GM10248 (cell line): ENCODE results near the gene LHFPL3.

Experiments used
- CTCF ChIA-PET: fragments of 300-600 bp; sonication (Branson Sonifier 250); formaldehyde crosslinking; extraction: SDS; loops from one replicate; lab custom pipeline; 2021; ENCODE audit warnings: antibody characterized with exemption; lab: Yijun Ruan, JAX
- POLR2A ChIA-PET: fragments of 350-650 bp; sonication (Branson Sonifier 250); formaldehyde crosslinking; extraction: SDS; loops from one replicate; lab custom pipeline; 2020; ENCODE audit warnings: antibody characterized with exemption; lab: Yijun Ruan, JAX
- DNase-seq: peaks from one replicate; pipeline ENCODE4 v3.0.0; 2012; ENCODE audit errors: extremely low spot score
- CTCF ChIP-seq: IDR thresholded peaks from 2 replicates; pipeline ENCODE4 v1.5.1; 2012; ENCODE audit warnings: mild to moderate bottlenecking, low read depth; ENCODE audit errors: extremely low read depth, missing control alignments, control extremely low read depth

The LHFPL3 gene

GRCh38 chr7:104886651-104887050 lies 558.2 kb downstream of the LHFPL3 start:
- TF ChIP-seq CTCF: no peak
- ChIA-PET CTCF (interaction anchor here (7.3 to 9.2 kb wide), 2 partner anchors 11 to 31 kb away, joined by 153 to 216 read pairs; no protein-coding TSS in a partner anchor), POLR2A (no interaction called here)
- DNase-seq: no peak

- TF ChIP-seq CTCF: no peak
- POLR2A ChIA-PET: no interaction called here
- CTCF ChIA-PET: interaction anchor here (9.2 kb wide), 1 partner anchor 27 kb away, joined by 216 read pairs; no protein-coding TSS in a partner anchor
- no peak for DNase-seq
Measured at GRCh38 chr7:104890216-104890615, 561.8 kb downstream of the LHFPL3 start.

- CTCF ChIA-PET: interaction anchor here (0.9 to 12.4 kb wide), 7 partner anchors 7 to 44 kb away, joined by 3 to 153 read pairs (median 4); no protein-coding TSS in a partner anchor
- DNase-seq: no peak
- TF ChIP-seq CTCF: no peak
- POLR2A ChIA-PET: no interaction called here
Measured at GRCh38 chr7:104891949-104892348, 563.5 kb downstream of the LHFPL3 start.

GRCh38 chr7:104894314-104894713 lies 565.9 kb downstream of the LHFPL3 start:
- no peak for TF ChIP-seq CTCF
- CTCF ChIA-PET: interaction anchor here (1.1 to 12.4 kb wide), 5 partner anchors 9 to 663 kb away, joined by 3 to 153 read pairs (median 3); no protein-coding TSS in a partner anchor
- POLR2A ChIA-PET: no interaction called here
- no peak for DNase-seq

- no peak for DNase-seq
- TF ChIP-seq CTCF: no peak
- CTCF ChIA-PET: interaction anchor here (1.0 to 12.4 kb wide), 7 partner anchors 10 to 663 kb away, joined by 3 to 153 read pairs (median 3); no protein-coding TSS in a partner anchor
- POLR2A ChIA-PET: interaction anchor here (1.1 kb wide), 1 partner anchor 48 kb away, joined by 3 read pairs; no protein-coding TSS in a partner anchor
Measured at GRCh38 chr7:104894726-104895521, 566.5 kb downstream of the LHFPL3 start.

GRCh38 chr7:104895522-104896236 lies 567.3 kb downstream of the LHFPL3 start:
- no peak for TF ChIP-seq CTCF
- CTCF ChIA-PET: interaction anchor here (1.0 to 12.4 kb wide), 4 partner anchors 10 to 23 kb away, joined by 3 to 153 read pairs (median 18); no protein-coding TSS in a partner anchor
- POLR2A ChIA-PET: interaction anchor here (0.6 to 1.1 kb wide), 2 partner anchors 48 to 454 kb away, joined by 3 read pairs; no protein-coding TSS in a partner anchor
- no peak for DNase-seq
